Eye (tissue), 1 donor: ENCODE results near the gene OR2M4.
"Not testable (repeated sequence)": the region's sequence is repeated elsewhere in the genome, so short reads cannot be mapped to it uniquely, and the experiment has no call there.

Source experiments
- DNase-seq: peaks from one replicate; pipeline ENCODE4 v3.0.0-alpha.2; 2015

The OR2M4 gene

GRCh38 chr1:248231117-248231516, at the start of gene OR2M4:
OR2M4 (plus strand) TSS chr1:248231417; CDS start chr1:248238929, 7,512 bp downstream.
- no peak for DNase-seq

- DNase-seq = no peak
These were observed 47.2 kb upstream of the OR2M4 start for GRCh38 chr1:248183996-248184395.

GRCh38 chr1:248187363-248187762, 43.9 kb upstream of the OR2M4 start:
- no peak for DNase-seq

GRCh38 chr1:248189026-248189425, 42.2 kb upstream of the OR2M4 start:
- DNase-seq = peak; percentile 7

- DNase-seq = no peak
These were observed 37.1 kb upstream of the OR2M4 start for GRCh38 chr1:248194117-248194516.

GRCh38 chr1:248196965-248197364, 34.3 kb upstream of the OR2M4 start, which contains the start of gene OR2M3:
OR2M3 (plus strand) TSS chr1:248197265; CDS start chr1:248203068, 5,803 bp downstream.
- DNase-seq = no peak

GRCh38 chr1:248215880-248216279, 15.3 kb upstream of the OR2M4 start:
- no peak for DNase-seq

- DNase-seq = no peak
These were observed 5.7 kb upstream of the OR2M4 start for GRCh38 chr1:248225537-248225936.

GRCh38 chr1:248229360-248229908, 1.8 kb upstream of the OR2M4 start:
- DNase-seq = no peak

GRCh38 chr1:248239478-248239877, 8.3 kb downstream of the OR2M4 start:
- DNase-seq = no peak

GRCh38 chr1:248243204-248243603, 12.0 kb downstream of the OR2M4 start:
- peak; percentile 51 for DNase-seq

GRCh38 chr1:248259309-248259708, 28.1 kb downstream of the OR2M4 start:
- not testable (repeated sequence) for DNase-seq

GRCh38 chr1:248268178-248268577, 37.0 kb downstream of the OR2M4 start:
- no peak for DNase-seq

- not testable (repeated sequence) for DNase-seq
These were observed 42.0 kb downstream of the OR2M4 start for GRCh38 chr1:248273225-248273624.

- no peak for DNase-seq
These were observed 46.7 kb downstream of the OR2M4 start, which contains the start of gene OR2T33 for GRCh38 chr1:248277876-248278275. OR2T33 (minus strand) TSS chr1:248277976; CDS start chr1:248273814, 4,162 bp downstream.

- no peak for DNase-seq
These were observed 57.2 kb downstream of the OR2M4 start for GRCh38 chr1:248288391-248288790.
